ENCODE results near the gene EBPL. TPM values are rescaled to one million over a fixed set of nuclear protein-coding genes. Genes with fewer than 3 reads are reported as not detected.

EBPL gene
- polyA plus RNA-seq, 1 of the 3 experiments (the other 2 are of a cell fraction), result 113 TPM

GRCh38 chr13:49643035-49643646 lies 48.1 kb downstream of the EBPL start:
- no peaks in the 10 kb centered on the region for H3K27me3 ChIP-seq (ENCODE audit: insufficient read depth)
- no peak overlapping the region for H2AFZ ChIP-seq (ENCODE audit: low read depth)
- ChIA-PET CTCF (no interaction called here), POLR2A (no interaction called here)
- no peaks in the 10 kb centered on the region for H3K9me3 ChIP-seq
- TF ChIP-seq RCOR1 (IDR thresholded peaks at IDR 0.05; ENCODE audit: low read length), result no peak
- TF ChIP-seq FOSL2 (IDR thresholded peaks at IDR 0.05; ENCODE audit: borderline replicate concordance, low read depth), result no peak
- no peak for TF ChIP-seq USF2 (IDR thresholded peaks at IDR 0.05; ENCODE audit: borderline replicate concordance, low read depth, low read length)
- no peak for TF ChIP-seq MEF2A (IDR thresholded peaks at IDR 0.05; ENCODE audit: borderline replicate concordance, low read depth)
- no peak for TF ChIP-seq POLR2AphosphoS5 (IDR thresholded peaks at IDR 0.05; ENCODE audit: low read depth, low read length)
- TF ChIP-seq ELF1 (IDR thresholded peaks at IDR 0.05), result no peak
- no peak overlapping the region for H3K4me2 ChIP-seq
- no peak for DNase-seq
- no peak overlapping the region for H3K9ac ChIP-seq
- H3K27ac ChIP-seq (ENCODE audit: low read depth in 2 of 2, low read length in 1 of 2), result no peak overlapping the region
- H3K79me2 ChIP-seq (ENCODE audit: insufficient read depth), result no peaks in the 10 kb centered on the region
- H3K4me3 ChIP-seq (ENCODE audit: low read depth in 2 of 2, low read length in 1 of 2), result no peak overlapping the region
- no peaks in the 10 kb centered on the region for H4K20me1 ChIP-seq (ENCODE audit: insufficient read depth)
- no peaks in the 10 kb centered on the region for H3F3A ChIP-seq (replicated peaks; ENCODE audit: insufficient read depth)
- 89% methylated on average over 12 of the region's 12 CpGs for WGBS (ENCODE audit: low lambda C conversion rate)
- H3K9me2 ChIP-seq, result no peaks in the 10 kb centered on the region
- H3K4me1 ChIP-seq (ENCODE audit: control insufficient read depth in 1 of 2, insufficient read depth in 2 of 2, low read depth in 1 of 2, low read length in 1 of 2), result no peaks in the 10 kb centered on the region
- H3K36me3 ChIP-seq (replicated peaks in 1 of 2; ENCODE audit: control insufficient read depth in 1 of 2, insufficient read depth in 2 of 2, low read length in 1 of 2), result no peaks in the 10 kb centered on the region

- DNase-seq, result no peak
- no peaks in the 10 kb centered on the region for H4K20me1 ChIP-seq (ENCODE audit: insufficient read depth)
- 86% methylated on average over 4 of the region's 4 CpGs for WGBS (ENCODE audit: low lambda C conversion rate)
- no peaks in the 10 kb centered on the region for H3K36me3 ChIP-seq (replicated peaks in 1 of 2; ENCODE audit: control insufficient read depth in 1 of 2, insufficient read depth in 2 of 2, low read length in 1 of 2)
- H3K4me2 ChIP-seq, result no peak overlapping the region
- no peaks in the 10 kb centered on the region for H3K9me2 ChIP-seq
- no peaks in the 10 kb centered on the region for H3K9me3 ChIP-seq
- no peaks in the 10 kb centered on the region for H3K27me3 ChIP-seq (ENCODE audit: insufficient read depth)
- TF ChIP-seq FOXM1 (IDR thresholded peaks at IDR 0.05; ENCODE audit: low read depth) (no peak), SMC3 (IDR thresholded peaks at IDR 0.05; ENCODE audit: low read depth, low read length) (no peak), CTCF (IDR thresholded peaks at IDR 0.05) (no peak), EZH2phosphoT487 (IDR thresholded peaks at IDR 0.05; ENCODE audit: borderline replicate concordance, low read depth) (no peak), FOXJ3 (CRISPR knock-in tag; IDR thresholded peaks at IDR 0.05) (no peak), SIN3A (IDR thresholded peaks at IDR 0.05; ENCODE audit: borderline replicate concordance, low read depth, low read length) (no peak), FOSL2 (IDR thresholded peaks at IDR 0.05; ENCODE audit: borderline replicate concordance, low read depth) (no peak), ELF1 (IDR thresholded peaks at IDR 0.05) (no peak), USF1 (IDR thresholded peaks at IDR 0.05; ENCODE audit: borderline replicate concordance, low read depth) (no peak), MAX (IDR thresholded peaks at IDR 0.05; ENCODE audit: low read depth) (no peak), GABPA (IDR thresholded peaks at IDR 0.05; ENCODE audit: low read depth) (no peak), TEAD4 (IDR thresholded peaks at IDR 0.05; ENCODE audit: borderline replicate concordance, insufficient read depth) (no peak), PBX3 (IDR thresholded peaks at IDR 0.05) (no peak), USF2 (IDR thresholded peaks at IDR 0.05; ENCODE audit: borderline replicate concordance, low read depth, low read length) (no peak), JUND (IDR thresholded peaks at IDR 0.05) (no peak)
- no peak overlapping the region for H3K9ac ChIP-seq
- POLR2A ChIA-PET, result no interaction called here
- CTCF ChIA-PET, result no interaction called here
- no peak overlapping the region for H3K4me3 ChIP-seq (ENCODE audit: low read depth in 2 of 2, low read length in 1 of 2)
- no peaks in the 10 kb centered on the region for H3F3A ChIP-seq (replicated peaks; ENCODE audit: insufficient read depth)
- no peaks in the 10 kb centered on the region for H3K79me2 ChIP-seq (ENCODE audit: insufficient read depth)
- no peaks in the 10 kb centered on the region for H3K4me1 ChIP-seq (ENCODE audit: control insufficient read depth in 1 of 2, insufficient read depth in 2 of 2, low read depth in 1 of 2, low read length in 1 of 2)
- H3K27ac ChIP-seq (ENCODE audit: low read depth in 2 of 2, low read length in 1 of 2), result no peak overlapping the region
- H2AFZ ChIP-seq (ENCODE audit: low read depth), result no peak overlapping the region
Observed at GRCh38 chr13:49641801-49642291, 49.4 kb downstream of the EBPL start.

All from SK-N-SH (cell line).